NOMO-1 treated with DMSO at 0.1 percent for 48 hours (cell line): ENCODE results near the gene PSMD8.
A peak's percentile ranks its signal among the peaks of the same experiment; 100 is the strongest.
"Not testable (repeated sequence)": the region's sequence is repeated elsewhere in the genome, so short reads cannot be mapped to it uniquely, and the experiment has no call there.

Source experiments
- DNase-seq: peaks from one replicate; lab custom pipeline; 2025; ENCODE audit not compliant: unreplicated experiment; lab: John Stamatoyannopoulos, UW

Gene PSMD8

GRCh38 chr19:38361633-38362075 lies 12.7 kb upstream of the PSMD8 start:
- peak; percentile 79 for DNase-seq

- peak; percentile 75 for DNase-seq
Observed at GRCh38 chr19:38362076-38362945, 12.1 kb upstream of the PSMD8 start.

GRCh38 chr19:38362946-38363688 lies 11.3 kb upstream of the PSMD8 start:
- DNase-seq: not testable (repeated sequence)

GRCh38 chr19:38367041-38367440 lies 7.3 kb upstream of the PSMD8 start:
- no peak for DNase-seq

- no peak for DNase-seq
Observed at GRCh38 chr19:38369584-38369983, 4.8 kb upstream of the PSMD8 start.

DNA sequence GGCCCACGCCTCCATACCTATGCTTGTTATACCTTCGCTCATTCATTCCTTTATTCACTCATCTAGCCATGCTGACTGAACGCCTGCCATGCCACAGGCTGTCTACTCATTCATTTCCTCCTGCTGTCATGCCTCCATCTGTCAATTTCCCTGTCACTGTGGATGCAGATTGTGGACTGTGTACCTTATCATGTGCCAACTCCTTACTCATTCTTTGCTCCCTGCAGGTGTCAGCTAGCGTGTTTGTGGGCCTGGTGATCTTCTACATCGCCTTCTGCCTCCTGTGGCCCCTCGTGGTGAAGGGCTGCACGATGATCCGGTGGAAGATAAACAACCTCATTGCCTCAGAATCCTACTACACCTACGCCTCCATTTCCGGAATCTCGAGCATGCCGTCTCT lies 4.1 kb upstream of the PSMD8 start:
- DNase-seq: no peak

DNA sequence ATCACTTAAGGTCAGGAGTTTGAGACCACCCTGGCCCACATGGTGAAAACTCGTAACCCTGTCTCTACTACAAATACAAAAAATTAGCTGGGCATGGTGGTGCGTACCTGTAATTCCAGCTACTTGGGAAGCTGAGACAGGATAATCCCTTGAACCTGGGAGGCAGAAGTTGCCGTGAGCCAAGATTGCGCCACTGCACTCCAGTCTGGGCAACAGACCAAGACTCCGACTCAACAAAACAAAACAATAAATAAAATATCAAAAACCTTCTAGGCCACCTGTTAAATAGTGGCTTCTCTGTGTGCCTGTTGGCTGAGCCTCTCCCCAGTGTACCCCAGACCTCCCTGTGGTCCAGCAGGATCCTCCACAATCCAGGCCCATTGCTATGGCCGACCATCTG lies 3.3 kb upstream of the PSMD8 start:
- DNase-seq: no peak

DNA sequence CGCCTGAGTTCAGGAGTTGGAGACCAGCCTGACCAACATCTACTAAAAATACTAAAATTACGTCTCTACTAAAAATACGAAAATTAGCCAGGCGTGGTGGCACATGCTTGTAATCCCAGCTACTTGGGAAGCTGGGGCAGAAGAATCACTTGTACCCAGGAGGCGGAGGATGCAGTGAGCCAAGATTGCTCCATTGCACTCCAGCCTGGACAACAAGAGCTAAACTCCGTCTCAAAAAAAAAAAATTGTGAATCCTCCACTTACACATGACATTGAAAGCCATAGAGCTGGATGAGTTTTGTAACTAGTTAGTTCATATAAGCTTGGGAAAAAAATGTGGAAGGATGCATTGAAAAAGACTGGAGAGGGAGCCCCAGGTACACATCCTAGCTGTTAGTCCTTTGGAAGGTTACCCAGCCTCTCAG lies 452 bp upstream of the PSMD8 start:
- no peak for DNase-seq

DNA sequence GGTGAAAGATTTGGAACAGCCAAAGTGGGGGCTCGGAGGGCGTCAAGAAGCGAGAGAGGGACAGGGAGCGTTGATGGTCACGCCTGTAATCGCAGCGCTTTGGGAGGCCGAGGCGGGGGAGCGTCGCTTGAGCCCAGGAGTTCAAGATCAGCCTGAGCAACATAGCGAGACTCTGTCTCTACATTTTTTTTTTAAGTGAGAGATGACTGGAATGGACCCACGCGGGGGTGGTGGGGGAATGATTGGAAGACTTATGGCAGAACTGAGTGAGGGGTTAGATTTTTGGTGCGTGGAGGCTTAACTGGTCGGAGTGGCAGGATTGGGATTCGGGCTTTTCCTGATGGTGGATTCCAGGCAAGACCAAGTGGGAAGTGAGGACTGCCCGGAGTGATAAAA lies 725 bp downstream of the PSMD8 start:
- DNase-seq: no peak

GRCh38 chr19:38375748-38376147 lies 1.4 kb downstream of the PSMD8 start:
- DNase-seq: no peak

DNA sequence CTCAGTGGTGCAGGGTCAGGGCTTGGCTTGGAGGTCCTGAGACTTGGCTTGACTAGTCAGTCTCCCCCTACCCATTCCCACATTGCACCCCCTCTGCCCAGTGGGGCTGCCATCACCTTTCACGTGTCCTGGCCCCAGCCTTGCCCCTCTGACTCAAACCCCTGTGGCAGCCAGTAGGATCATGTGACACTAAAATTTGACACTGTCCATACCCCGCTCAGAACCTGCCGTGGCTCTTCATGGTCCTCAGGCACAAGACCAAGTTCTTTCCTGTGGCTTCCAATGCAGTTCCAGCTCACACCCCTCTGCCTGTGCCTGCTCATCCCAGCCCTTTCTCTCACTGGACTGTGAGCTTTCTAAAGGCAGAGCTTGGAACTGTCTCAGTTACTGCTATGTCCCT lies 2.2 kb downstream of the PSMD8 start:
- DNase-seq: no peak

DNA sequence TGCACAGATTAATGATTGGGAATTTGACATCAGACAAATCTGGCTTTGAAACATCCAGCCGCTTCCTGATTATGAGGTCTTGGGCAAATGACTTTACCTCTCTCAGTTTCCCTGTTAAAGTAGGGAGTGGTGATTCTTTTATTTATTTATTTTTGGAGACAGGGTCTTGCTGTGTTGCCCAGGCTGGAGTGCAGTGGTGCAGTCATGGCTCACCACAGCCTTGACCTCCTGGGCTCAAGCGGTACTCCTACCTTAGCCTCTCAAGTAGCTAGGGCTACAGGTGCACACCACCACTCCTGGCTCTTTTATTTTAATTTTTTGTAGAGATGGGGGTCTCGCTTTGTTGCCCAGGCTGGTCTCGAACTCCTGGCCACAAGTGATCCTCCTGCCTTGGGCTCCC lies 2.7 kb downstream of the PSMD8 start:
- no peak for DNase-seq

- no peak for DNase-seq
Observed at GRCh38 chr19:38378866-38379265, 4.5 kb downstream of the PSMD8 start.

DNA sequence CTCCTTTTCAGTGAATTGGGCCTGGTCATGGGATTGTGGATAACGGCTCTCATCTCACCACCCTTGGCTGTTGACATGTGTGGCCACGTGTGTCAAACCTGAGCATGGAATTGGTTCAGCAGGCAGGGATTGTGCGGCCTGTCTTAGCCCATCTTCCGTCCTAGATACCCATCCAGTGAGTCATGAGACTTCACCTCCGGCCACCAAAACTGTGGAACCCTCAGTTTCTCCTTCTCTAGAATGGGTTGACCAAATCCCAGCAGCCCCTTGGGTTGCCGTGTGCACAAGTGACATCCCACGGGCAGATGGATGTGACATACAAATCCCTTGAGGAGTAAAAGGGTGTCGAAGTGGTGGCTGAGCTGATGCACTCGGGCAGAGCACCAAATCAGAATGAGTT lies 6.8 kb downstream of the PSMD8 start:
- DNase-seq: no peak

GRCh38 chr19:38383184-38383583 lies 8.8 kb downstream of the PSMD8 start:
- DNase-seq: no peak

DNA sequence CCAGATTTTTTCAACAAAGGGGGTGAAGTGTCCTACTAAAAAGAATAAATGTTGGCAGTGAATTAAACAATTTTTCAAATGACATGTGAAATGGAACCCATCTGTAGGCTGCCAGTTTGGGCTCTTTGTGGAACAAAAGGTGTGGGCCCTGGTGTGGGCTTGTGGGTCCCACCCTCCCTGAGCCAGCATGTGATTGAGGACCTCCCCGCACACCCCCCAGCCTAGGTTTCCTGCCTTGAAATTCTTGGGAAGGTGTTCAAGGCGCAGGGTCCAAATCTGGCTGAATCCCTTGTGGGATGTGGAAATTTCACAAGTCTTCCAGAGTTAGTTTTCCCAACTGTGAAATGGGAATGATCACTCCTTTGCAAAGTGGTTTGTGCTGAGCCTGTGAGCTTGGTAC lies 9.4 kb downstream of the PSMD8 start:
- no peak for DNase-seq

DNA sequence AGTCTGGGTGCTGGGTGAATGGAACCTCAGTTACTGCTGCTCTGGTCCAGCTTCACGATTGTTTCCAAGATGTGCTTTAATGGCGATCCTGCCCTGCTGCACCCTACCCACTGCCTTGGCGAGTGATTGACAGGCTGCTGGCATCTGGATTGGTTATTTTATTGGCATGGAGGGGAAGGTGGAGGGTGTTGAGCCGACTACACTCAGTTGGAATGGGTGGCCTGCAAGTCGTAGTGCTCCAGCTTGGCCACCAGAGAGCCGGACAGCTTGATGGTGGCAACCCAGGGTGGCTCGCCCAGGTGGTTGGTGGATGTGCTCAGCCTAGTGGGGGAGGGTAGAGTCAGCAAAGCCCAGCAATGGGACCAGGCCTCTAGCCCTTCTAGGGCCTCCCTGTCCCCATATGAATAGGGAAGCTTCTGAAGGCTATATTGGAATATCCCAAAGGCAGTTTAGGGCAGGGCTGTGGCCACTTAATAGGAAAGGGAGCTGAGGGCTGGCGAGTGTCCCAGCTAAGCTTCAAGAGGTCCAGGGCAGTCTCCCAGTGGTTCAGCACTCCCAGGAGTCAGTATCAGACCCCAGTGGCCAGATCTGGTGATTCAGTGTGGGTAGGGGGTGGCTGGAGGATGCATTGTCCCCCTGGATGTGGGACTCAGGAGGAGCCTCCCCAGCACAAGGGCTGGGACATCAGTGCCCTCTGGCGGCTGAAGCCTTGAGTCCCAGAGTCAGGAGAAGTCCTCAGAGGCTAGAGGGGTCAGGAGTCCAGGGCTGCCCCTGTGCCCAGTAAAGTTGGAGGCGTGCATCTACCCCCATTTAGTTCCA lies 10.0 kb downstream of the PSMD8 start:
- no peak for DNase-seq

GRCh38 chr19:38385057-38385803 lies 10.9 kb downstream of the PSMD8 start:
- DNase-seq: no peak

DNA sequence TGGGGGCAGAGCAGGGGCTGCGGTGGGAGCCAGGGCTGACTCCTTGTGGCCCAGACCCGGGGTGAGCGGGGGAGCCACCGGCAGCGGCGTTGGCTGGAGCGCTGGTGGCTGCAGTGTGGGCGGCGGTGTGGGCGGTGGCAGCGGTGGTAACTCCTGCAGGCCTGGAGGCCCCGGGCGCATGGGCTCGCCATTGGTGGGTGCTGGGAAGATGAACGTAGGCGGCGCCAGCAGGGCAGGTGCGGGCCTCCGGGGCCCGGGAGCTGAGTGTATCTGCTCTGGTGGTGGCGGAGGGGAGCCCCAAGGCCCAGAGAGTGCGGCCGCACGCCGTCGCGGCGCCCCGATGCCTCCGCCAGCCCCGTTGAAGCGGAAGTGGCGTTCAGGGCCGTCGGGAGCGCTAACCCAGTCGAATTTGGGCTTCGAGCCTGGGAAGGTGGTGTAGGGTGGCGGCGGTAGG lies 11.5 kb downstream of the PSMD8 start:
- DNase-seq: no peak

GRCh38 chr19:38386300-38386970 lies 12.1 kb downstream of the PSMD8 start:
- DNase-seq: no peak
